GM12878 (cell line): Measurements from ENCODE around the gene HMGN3. TPM values are rescaled to one million over a fixed set of nuclear protein-coding genes. Genes with fewer than 3 reads are reported as not detected.
A peak's percentile ranks its signal among the peaks of the same experiment; 100 is the strongest.

Experiments used
- ATAC-seq: fragments of 200-7000 bp; cut with Tn5 transposase; 3 replicates; pipeline ENCODE4 v1.9.1; 2020; ENCODE audit warnings: mild to moderate bottlenecking, moderate library complexity
- BruUV-seq: library from RNA; stranded (reverse); fragments of 400-500 nt; replicated peaks from 2 replicates; lab custom pipeline; 2021; lab: Mats Ljungman, UMichigan
- CTCF ChIA-PET: fragments of 300-600 bp; sonication (Branson Sonifier 250); formaldehyde crosslinking; extraction: SDS; loops from one replicate; lab custom pipeline; 2021; ENCODE audit warnings: inconsistent platforms; lab: Yijun Ruan, JAX
- POLR2A ChIA-PET: fragments of 350-600 bp; formaldehyde crosslinking; extraction: SDS; loops from one replicate; lab custom pipeline; 2021; ENCODE audit warnings: inconsistent platforms; lab: Charles Lee
- RAD21 ChIA-PET: fragments of 300-600 bp; sonication (Branson Sonifier 250); formaldehyde crosslinking; loops from one replicate; lab custom pipeline; 2023; ENCODE audit warnings: antibody characterized with exemption; ENCODE audit not compliant: unreplicated experiment; lab: Charles Lee
- SMC1A ChIA-PET: fragments of 300-600 bp; sonication (Branson Sonifier 250); formaldehyde crosslinking; loops from one replicate; lab custom pipeline; 2023; ENCODE audit not compliant: unreplicated experiment, uncharacterized antibody; lab: Charles Lee
- DNase-seq: peaks from one replicate; pipeline ENCODE4 v3.0.0-alpha.2; 2011; ENCODE audit warnings: low read depth, low spot score
- FAIRE-seq: peaks from 3 replicates; lab custom pipeline; 2011; peaks lifted over from hg19 to GRCh38; lab: Jason Lieb, UNC
- H2AFZ ChIP-seq: 2 replicates; pipeline ENCODE4 v1.6.0; 2011; ENCODE audit warnings: low read depth, low read length, control low read depth; ENCODE audit not compliant: control insufficient read depth
- H3K27ac ChIP-seq: 2 replicates; pipeline ENCODE4 v1.5.1; 2011; ENCODE audit warnings: control low read depth; ENCODE audit not compliant: control insufficient read depth, insufficient read depth
- H3K27me3 ChIP-seq, 2 experiments: replicated peaks in 1 of 2; 2 replicates each; pipeline versions ENCODE4 v1.6.0 to v1.6.1; 2011; ENCODE audit warnings: low read length in 1 of 2; ENCODE audit not compliant: control insufficient read depth in 2 of 2, insufficient read depth in 2 of 2
- H3K36me3 ChIP-seq, 2 experiments: 2 replicates each; pipeline ENCODE4 v1.5.1; 2011; ENCODE audit warnings: low read length in 1 of 2; ENCODE audit not compliant: control insufficient read depth in 2 of 2, insufficient read depth in 2 of 2
- H3K4me1 ChIP-seq: 2 replicates; pipeline ENCODE4 v1.6.1; 2011; ENCODE audit warnings: mild to moderate bottlenecking, low read length, moderate library complexity, mixed read lengths; ENCODE audit not compliant: control insufficient read depth, insufficient read depth
- H3K4me2 ChIP-seq: 2 replicates; pipeline ENCODE4 v1.6.0; 2011; ENCODE audit warnings: control low read depth; ENCODE audit not compliant: control insufficient read depth, insufficient read depth
- H3K4me3 ChIP-seq: fragments of 200-600 bp; sonication (generic); 2 replicates; pipeline ENCODE4 v1.5.1; 2016
- H3K79me2 ChIP-seq: 2 replicates; pipeline ENCODE4 v1.6.0; 2011; ENCODE audit warnings: low read length; ENCODE audit not compliant: control insufficient read depth, insufficient read depth
- H3K9ac ChIP-seq: 2 replicates; pipeline ENCODE4 v1.8.0; 2011; ENCODE audit warnings: low read length, control low read depth, mixed read lengths; ENCODE audit not compliant: control insufficient read depth, insufficient read depth
- H3K9me3 ChIP-seq: replicated peaks from 3 replicates; pipeline ENCODE4 v1.5.1; 2011; ENCODE audit warnings: mild to moderate bottlenecking, low read length; ENCODE audit not compliant: control insufficient read depth, insufficient read depth
- H4K20me1 ChIP-seq: 2 replicates; pipeline ENCODE4 v1.6.0; 2011; ENCODE audit not compliant: control insufficient read depth, insufficient read depth
- CBX5 ChIP-seq: sonication (generic); IDR thresholded peaks from 2 replicates; pipeline ENCODE4 v1.6.1; 2016; ENCODE audit warnings: low read depth, moderate library complexity, mild to moderate bottlenecking, inconsistent platforms
- CEBPB ChIP-seq, 2 experiments: fragments of 150-350 bp in 1 of 2; IDR thresholded peaks; 2 replicates each; pipeline ENCODE4 v1.6.1; 2012 to 2014; ENCODE audit warnings: low read depth in 2 of 2, low read length in 2 of 2, borderline replicate concordance in 1 of 2, inconsistent platforms in 1 of 2
- DPF2 ChIP-seq: fragments of 450-650 bp; IDR thresholded peaks from 2 replicates; pipeline ENCODE4 v1.6.1; 2017; ENCODE audit warnings: mild to moderate bottlenecking
- GABPA ChIP-seq: IDR thresholded peaks from 2 replicates; pipeline ENCODE4 v1.6.1; 2014; ENCODE audit warnings: antibody characterized with exemption, low read depth, mild to moderate bottlenecking, inconsistent platforms
- KDM1A ChIP-seq: fragments of 200-600 bp; sonication (generic); IDR thresholded peaks from 2 replicates; pipeline ENCODE4 v1.6.1; 2016; ENCODE audit warnings: borderline replicate concordance
- MAX ChIP-seq: IDR thresholded peaks from 2 replicates; pipeline ENCODE4 v1.6.1; 2012; ENCODE audit warnings: low read depth, low read length, improper control_type of control experiment
- MXI1 ChIP-seq: fragments of 150-350 bp; IDR thresholded peaks from 2 replicates; pipeline ENCODE4 v1.6.1; 2011; ENCODE audit warnings: low read depth, mild to moderate bottlenecking, inconsistent platforms, low read length, improper control_type of control experiment
- MYB ChIP-seq: fragments of 150-350 bp; IDR thresholded peaks from 2 replicates; pipeline ENCODE4 v1.6.1; 2014; ENCODE audit warnings: mild to moderate bottlenecking, low read depth, low read length, borderline replicate concordance
- MYC ChIP-seq: IDR thresholded peaks from 2 replicates; pipeline ENCODE4 v1.6.1; 2011; ENCODE audit warnings: mild to moderate bottlenecking, low read length, moderate library complexity, inconsistent platforms; ENCODE audit not compliant: insufficient read depth, insufficient replicate concordance, insufficient read length, severe bottlenecking
- NKRF ChIP-seq: fragments of 450-650 bp; conservative IDR thresholded peaks from 2 replicates; pipeline ENCODE4 v1.6.1; 2017; ENCODE audit warnings: mild to moderate bottlenecking, moderate library complexity
- NRF1 ChIP-seq: conservative IDR thresholded peaks from 2 replicates; pipeline ENCODE4 v1.6.1; 2011; ENCODE audit warnings: mild to moderate bottlenecking, low read depth, low read length, improper control_type of control experiment
- POLR2AphosphoS5 ChIP-seq: IDR thresholded peaks from 2 replicates; pipeline ENCODE4 v1.6.1; 2011; ENCODE audit warnings: mild to moderate bottlenecking, low read length, inconsistent platforms
- RAD51 ChIP-seq: fragments of 450-650 bp; IDR thresholded peaks from 2 replicates; pipeline ENCODE4 v1.6.1; 2016; ENCODE audit warnings: moderate library complexity, mild to moderate bottlenecking, inconsistent platforms
- RB1 ChIP-seq: fragments of 450-650 bp; formaldehyde crosslinking; IDR thresholded peaks from 2 replicates; pipeline ENCODE4 v1.6.1; 2017; ENCODE audit warnings: mild to moderate bottlenecking, borderline replicate concordance
- RELB ChIP-seq: fragments of 450-650 bp; IDR thresholded peaks from 2 replicates; pipeline ENCODE4 v1.6.1; 2017; ENCODE audit warnings: low read depth, mild to moderate bottlenecking, moderate library complexity
- SP1 ChIP-seq: IDR thresholded peaks from one replicate; pipeline ENCODE4 v1.6.1; 2011; ENCODE audit warnings: low read depth, low read length
- SUPT20H ChIP-seq: IDR thresholded peaks from 2 replicates; pipeline ENCODE4 v1.6.1; 2011; ENCODE audit warnings: low read depth, mild to moderate bottlenecking, low read length, moderate library complexity, borderline replicate concordance; ENCODE audit not compliant: control insufficient read depth
- YBX1 ChIP-seq: fragments of 450-650 bp; IDR thresholded peaks from 2 replicates; pipeline ENCODE4 v1.6.1; 2016; ENCODE audit warnings: antibody characterized with exemption
- ZNF217 ChIP-seq: fragments of 450-650 bp; IDR thresholded peaks from 2 replicates; pipeline ENCODE4 v1.6.1; 2017; ENCODE audit warnings: antibody characterized with exemption, mild to moderate bottlenecking
- WGBS: methylation state at CpG from one replicate; pipeline ENCODE4 v1.1.6; 2016; ENCODE audit warnings: low lambda C conversion rate; ENCODE audit not compliant: insufficient replicate concordance, insufficient coverage; ENCODE audit errors: missing lambda C conversion rate; 5-methylcytosine and 5-hydroxymethylcytosine counted together
- in situ Hi-C: fragments of 300-500 bp; cut with MboI; formaldehyde crosslinking; loops from 9 replicates; pipeline ENCODE4 v1.14.3; 2018; ENCODE audit warnings: mixed read lengths
- intact Hi-C: fragments of 100-400 bp; cut with micrococcal nuclease; formaldehyde crosslinking; loops from one replicate; pipeline ENCODE4 v1.14.2; 2022; ENCODE audit not compliant: unreplicated experiment
- polyA plus RNA-seq, 11 experiments: library from polyadenylated mRNA; depleted of rRNA in 4 of 11; unstranded in 6 of 11; stranded (reverse) in 5 of 11; fragments of >200 nt; fragmentation: Nextera tagmentation in 4 of 11; fragmentation: Illumina TruSeq in 1 of 11; extraction: Ambion mirVana in 4 of 11; extraction: Trizol in 1 of 11; gene quantifications; 1 replicate in 1 of 11; 2 replicates in 10 of 11; pipeline versions ENCODE4 v1.2.1 to v1.2.3, GENCODE V29; 2011 to 2016; ENCODE audit warnings: inconsistent platforms in 2 of 11, missing spikeins in 2 of 11, low read depth in 1 of 11
- total RNA-seq, 4 experiments: library from RNA; depleted of rRNA in 3 of 4; stranded (reverse); fragments of >200 nt in 3 of 4; fragmentation: Illumina TruSeq in 1 of 4; extraction: Trizol in 1 of 4; gene quantifications; 2 replicates each; pipeline versions ENCODE4 v1.2.1 to v1.2.3, GENCODE V29; 2013 to 2021

HMGN3 gene
- total and polyA plus RNA-seq, 10 of the 15 experiments (the other 5 are each of a cell fraction or from before 2014, with no cell fraction given) = 115 to 496 (median 262) TPM

GRCh38 chr6:79250107-79250514 lies 15.6 kb upstream of the HMGN3 start:
- no peak overlapping the region for H3K27ac ChIP-seq
- no peak overlapping the region for H3K4me2 ChIP-seq
- H2AFZ ChIP-seq = peak overlapping the region; percentile 64
- intact Hi-C loops = no loop called here
- no peaks in the 10 kb centered on the region for H4K20me1 ChIP-seq
- DNase-seq = peak; percentile 51
- ATAC-seq = peak; percentile 84
- no peaks in the 10 kb centered on the region for H3K9me3 ChIP-seq
- no peak overlapping the region for H3K4me3 ChIP-seq
- H3K36me3 ChIP-seq = no peaks in the 10 kb centered on the region
- FAIRE-seq = peak; percentile 52
- H3K9ac ChIP-seq = no peak overlapping the region
- WGBS = 19% methylated on average over 1 of the region's 2 CpGs
- H3K4me1 ChIP-seq = peaks cover 13% of the 10 kb centered on the region
- in situ Hi-C loops = no loop called here
- no TSS peak for BruUV-seq
- H3K79me2 ChIP-seq = no peaks in the 10 kb centered on the region
- no peaks in the 10 kb centered on the region for H3K27me3 ChIP-seq
- ChIA-PET CTCF (interaction anchor here (0.6 to 1.7 kb wide), 6 partner anchors 10 to 295 kb away, joined by 3 to 5 read pairs (median 4); no protein-coding TSS in a partner anchor), POLR2A (interaction anchor here (0.6 kb wide), 3 partner anchors 182 to 1431 kb away, joined by 3 to 6 read pairs (median 3); no protein-coding TSS in a partner anchor), SMC1A (interaction anchor here (0.7 to 1.0 kb wide), 2 partner anchors 220 to 295 kb away, joined by 3 read pairs; no protein-coding TSS in a partner anchor), RAD21 (interaction anchor here (0.6 to 1.8 kb wide), 10 partner anchors 9 to 215 kb away, joined by 3 to 13 read pairs (median 4); partner anchors contain the start of gene PHIP)
- TF ChIP-seq GABPA (no peak), SUPT20H (no peak), ZNF217 (no peak), NRF1 (no peak), RELB (peak; percentile 54; the same call in 1 of the 2 replicates), RAD51 (peak; percentile 55; the same call in 1 of the 2 replicates), NKRF (no peak), SP1 (no peak), YBX1 (no peak), RB1 (no peak), CEBPB (IDR thresholded peaks at IDR 0.05; ENCODE audit: borderline replicate concordance in 1 of 2, low read depth in 2 of 2, low read length in 2 of 2) (no peak), POLR2AphosphoS5 (no peak), DPF2 (no peak), MAX (no peak), MYC (no peak), CBX5 (0 out of 2 replicates have a peak, but pooled peaks have one; percentile 30), KDM1A (no peak), MYB (no peak), MXI1 (no peak)
